GM20000 (cell line): ENCODE results near the gene TBC1D24.

ENCODE experiments used
- DNase-seq: peaks from one replicate; pipeline ENCODE4 v3.0.0; 2012; ENCODE audit warnings: low spot score
- TF ChIP-seq, protein P1 (sequence below): IDR thresholded peaks from 2 replicates; pipeline ENCODE4 v1.5.1; 2012; ENCODE audit warnings: mild to moderate bottlenecking, control low read depth; ENCODE audit errors: extremely low read depth, missing control alignments

Gene TBC1D24

DNA sequence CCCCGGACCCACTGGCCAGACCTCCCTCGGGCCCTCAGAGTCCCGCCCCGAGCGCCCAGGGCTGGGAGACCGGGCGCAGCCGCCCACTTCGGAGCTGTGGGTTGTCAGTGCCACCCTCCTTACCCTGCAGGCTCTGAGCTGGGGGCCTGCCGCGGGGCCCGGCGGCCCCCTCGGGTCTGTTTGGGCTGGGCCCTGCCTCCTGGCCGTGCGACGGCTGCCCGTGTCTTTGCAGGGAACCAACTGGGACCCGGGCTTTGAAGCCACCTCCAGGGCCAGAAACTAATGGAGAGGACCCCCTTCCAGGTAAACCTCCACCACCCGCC lies 14.6 kb upstream of the TBC1D24 start:
- TF ChIP-seq, protein P1, sequence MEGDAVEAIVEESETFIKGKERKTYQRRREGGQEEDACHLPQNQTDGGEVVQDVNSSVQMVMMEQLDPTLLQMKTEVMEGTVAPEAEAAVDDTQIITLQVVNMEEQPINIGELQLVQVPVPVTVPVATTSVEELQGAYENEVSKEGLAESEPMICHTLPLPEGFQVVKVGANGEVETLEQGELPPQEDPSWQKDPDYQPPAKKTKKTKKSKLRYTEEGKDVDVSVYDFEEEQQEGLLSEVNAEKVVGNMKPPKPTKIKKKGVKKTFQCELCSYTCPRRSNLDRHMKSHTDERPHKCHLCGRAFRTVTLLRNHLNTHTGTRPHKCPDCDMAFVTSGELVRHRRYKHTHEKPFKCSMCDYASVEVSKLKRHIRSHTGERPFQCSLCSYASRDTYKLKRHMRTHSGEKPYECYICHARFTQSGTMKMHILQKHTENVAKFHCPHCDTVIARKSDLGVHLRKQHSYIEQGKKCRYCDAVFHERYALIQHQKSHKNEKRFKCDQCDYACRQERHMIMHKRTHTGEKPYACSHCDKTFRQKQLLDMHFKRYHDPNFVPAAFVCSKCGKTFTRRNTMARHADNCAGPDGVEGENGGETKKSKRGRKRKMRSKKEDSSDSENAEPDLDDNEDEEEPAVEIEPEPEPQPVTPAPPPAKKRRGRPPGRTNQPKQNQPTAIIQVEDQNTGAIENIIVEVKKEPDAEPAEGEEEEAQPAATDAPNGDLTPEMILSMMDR, result no peak
- no peak for DNase-seq

DNA sequence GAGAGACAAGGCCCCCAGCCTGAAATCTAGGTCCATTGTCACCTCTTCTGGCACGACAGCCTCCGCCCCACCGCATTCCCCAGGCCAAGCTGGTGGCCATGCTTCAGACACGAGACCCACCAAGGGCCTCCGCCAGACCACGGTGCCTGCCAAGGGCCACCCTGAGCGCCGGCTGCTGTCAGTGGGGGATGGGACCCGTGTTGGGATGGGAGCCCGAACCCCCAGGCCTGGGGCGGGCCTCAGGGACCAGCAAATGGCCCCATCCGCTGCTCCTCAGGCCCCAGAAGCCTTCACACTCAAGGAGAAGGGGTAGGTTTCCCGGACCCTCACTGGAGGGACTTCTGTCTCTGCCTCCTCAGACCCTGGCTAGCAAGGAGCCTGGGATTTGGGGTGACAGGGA lies 14.0 kb upstream of the TBC1D24 start:
- DNase-seq, result no peak
- TF ChIP-seq, protein P1, result no peak

DNA sequence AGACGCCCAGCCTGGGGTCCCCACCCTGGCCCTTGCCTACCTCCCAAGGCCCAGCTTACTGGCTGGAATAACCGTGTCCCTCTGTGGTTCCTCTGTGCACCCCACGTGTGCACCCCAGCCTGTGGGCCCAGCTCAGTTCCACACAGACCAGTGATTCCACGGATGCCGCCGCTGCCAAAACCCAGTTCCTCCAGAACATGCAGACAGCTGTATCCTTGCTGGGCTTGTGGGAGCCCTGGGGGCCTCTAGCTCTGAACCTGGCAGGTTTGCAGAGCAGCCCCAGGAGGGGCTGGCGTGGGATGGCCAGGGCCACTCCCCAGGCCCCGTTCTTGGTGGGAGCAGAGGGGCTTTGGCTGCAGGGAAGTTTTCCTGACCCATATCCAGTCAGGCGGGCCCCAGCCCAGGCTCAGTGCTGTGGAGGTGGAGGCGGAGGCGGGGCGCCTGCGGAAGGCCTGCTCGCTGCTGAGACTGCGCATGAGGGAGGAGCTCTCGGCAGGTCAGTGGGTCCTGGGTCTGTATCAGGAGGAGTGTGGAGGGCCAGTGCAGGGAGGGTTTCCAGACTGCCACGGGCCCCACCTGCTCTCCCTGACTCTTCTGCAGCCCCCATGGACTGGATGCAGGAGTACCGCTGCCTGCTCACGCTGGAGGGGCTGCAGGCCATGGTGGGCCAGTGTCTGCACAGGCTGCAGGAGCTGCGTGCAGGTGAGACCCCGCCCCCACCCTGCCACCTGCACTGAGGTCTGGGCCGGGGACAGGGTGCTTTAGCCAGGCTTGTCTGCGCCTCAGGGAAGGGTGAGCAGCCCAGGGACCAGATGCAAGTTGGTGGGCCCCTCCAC lies 12.7 kb upstream of the TBC1D24 start:
- TF ChIP-seq, protein P1, result no peak
- DNase-seq, result no peak

DNA sequence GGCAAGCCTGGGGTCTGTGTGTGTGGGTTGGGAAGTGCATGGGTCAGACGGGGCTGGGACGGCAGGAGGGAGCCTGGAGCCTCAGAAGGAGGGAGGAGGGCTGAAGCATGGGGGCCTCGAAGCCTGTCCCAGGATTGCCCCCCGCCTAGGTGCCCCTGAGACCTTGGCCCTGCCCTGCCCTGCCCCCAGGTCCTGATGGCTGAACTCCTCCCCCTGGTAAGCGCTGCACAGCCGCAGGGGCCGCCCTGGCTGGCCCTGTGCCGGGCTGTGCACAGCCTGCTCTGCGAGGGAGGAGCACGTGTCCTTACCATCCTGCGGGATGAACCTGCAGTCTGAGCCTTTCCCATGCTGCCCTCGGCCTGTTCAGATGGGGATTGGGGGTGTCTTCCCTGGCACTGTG lies 10.6 kb upstream of the TBC1D24 start:
- TF ChIP-seq, protein P1, result no peak
- DNase-seq, result no peak

DNA sequence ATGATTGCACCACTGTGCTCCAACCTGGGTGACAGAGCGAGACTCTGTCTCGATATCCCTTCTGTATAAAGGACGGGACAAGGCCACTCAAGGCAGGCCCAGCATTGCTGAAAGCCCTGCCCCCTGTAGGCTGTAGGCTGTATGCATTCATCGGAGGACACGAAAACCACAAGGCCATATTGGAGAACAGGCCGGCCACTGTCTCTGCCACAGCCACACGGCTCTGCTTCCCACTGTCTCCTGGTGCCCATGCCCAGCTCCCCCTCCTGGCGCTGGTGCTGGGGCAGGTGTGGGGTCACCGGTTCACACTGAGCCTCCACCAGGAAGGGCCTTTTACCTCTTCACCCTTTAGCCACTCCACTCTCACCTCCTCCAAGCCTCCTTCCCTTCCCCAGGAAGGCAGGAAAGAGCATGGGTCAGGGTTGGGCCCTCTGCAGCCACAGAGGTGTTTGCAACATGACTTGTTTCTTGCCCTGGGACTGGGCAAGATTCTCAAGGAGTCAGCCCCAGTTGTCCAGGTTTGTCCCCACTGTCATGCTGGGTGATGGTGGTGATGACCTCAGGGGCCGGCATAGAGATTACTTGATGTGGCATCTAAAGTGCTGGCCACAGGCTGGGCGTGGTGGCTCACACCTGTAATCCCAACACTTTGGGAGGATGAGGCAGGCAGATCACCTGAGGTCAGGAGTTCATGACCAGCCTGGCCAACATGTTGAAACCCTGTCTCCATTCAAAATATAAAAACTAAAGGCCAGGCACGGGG lies 9.1 kb upstream of the TBC1D24 start:
- TF ChIP-seq, protein P1, result no peak
- no peak for DNase-seq

DNA sequence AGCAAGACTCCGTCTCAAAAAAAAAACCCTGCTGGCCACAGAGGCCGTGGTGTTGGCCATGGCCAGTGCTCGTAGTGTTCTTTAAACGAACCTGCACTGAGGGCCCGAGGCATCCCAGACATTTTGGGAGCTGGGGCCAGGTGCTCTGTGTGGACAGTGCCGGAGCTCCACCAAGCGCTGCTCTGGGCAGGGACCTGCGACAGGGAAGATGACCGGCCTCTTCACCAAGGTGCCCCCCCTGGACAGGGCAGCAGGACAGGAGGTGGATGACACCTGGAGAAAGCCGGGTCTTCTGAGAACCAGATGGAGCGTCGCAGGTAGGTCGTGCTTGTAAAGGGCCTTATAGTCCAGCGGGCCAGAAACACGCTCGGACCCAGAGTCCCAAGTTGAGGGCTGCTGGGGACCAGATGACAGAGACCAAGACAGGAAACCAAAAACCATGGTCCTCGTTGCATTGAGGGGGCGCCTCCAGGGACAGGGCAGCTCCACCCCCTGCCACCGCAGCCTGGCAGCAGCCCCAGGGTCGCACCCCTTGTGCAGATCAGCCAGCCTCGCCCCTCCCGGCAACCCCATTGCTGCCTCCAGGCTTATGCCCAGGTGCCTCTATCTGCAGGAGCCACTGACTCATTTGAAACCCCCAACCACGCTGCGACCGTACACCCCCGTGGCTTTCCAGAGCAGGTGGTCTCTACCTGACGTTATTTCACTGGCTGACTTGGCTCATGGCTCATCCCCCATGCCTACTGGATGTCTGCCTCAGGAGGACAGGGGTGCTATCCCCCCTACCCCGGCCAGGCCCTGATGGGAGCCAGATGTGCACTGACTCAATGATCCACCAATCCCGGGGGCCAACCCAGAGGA lies 8.0 kb upstream of the TBC1D24 start:
- DNase-seq, result no peak
- TF ChIP-seq, protein P1, result no peak
